HFFc6 (cell line): ENCODE data around the gene BANK1. TPM values are rescaled to one million over a fixed set of nuclear protein-coding genes. Genes with fewer than 3 reads are reported as not detected.

Source experiments
- DNase-seq: peaks from one replicate; pipeline ENCODE4 v3.0.0-alpha.2; 2018
- H3K27ac Mint-ChIP-seq: 2 replicates; pipeline ENCODE4 v1.8.0; 2020; ENCODE audit warnings: mild to moderate bottlenecking, mixed read lengths
- H3K27me3 Mint-ChIP-seq: 2 replicates; pipeline ENCODE4 v1.8.0; 2021; ENCODE audit warnings: mild to moderate bottlenecking, moderate library complexity, mixed read lengths; ENCODE audit not compliant: insufficient read depth
- H3K36me3 Mint-ChIP-seq: 2 replicates; pipeline ENCODE4 v1.8.0; 2021; ENCODE audit warnings: low read depth, mixed read lengths
- H3K4me1 Mint-ChIP-seq: 2 replicates; pipeline ENCODE4 v1.8.0; 2020; ENCODE audit warnings: low read depth, mixed read lengths
- H3K4me3 Mint-ChIP-seq: 2 replicates; pipeline ENCODE4 v1.8.0; 2020; ENCODE audit warnings: mild to moderate bottlenecking, moderate library complexity, mixed read lengths
- H3K9me3 Mint-ChIP-seq: 2 replicates; pipeline ENCODE4 v1.8.0; 2020; ENCODE audit warnings: mild to moderate bottlenecking, mixed read lengths
- total RNA-seq, 6 experiments: library from RNA; stranded (reverse); fragmentation: NEBNext Ultra II Directional; extraction: Animal tissue kit (Norgen Biotek cat#: 25700); gene quantifications; 2 replicates in 1 of 6; 3 replicates in 5 of 6; pipeline ENCODE4 v1.2.3, GENCODE V29; 2021
- TF ChIP-seq, protein P1 (sequence below): fragments of 200-600 bp; sonication (generic); IDR thresholded peaks from 2 replicates; pipeline ENCODE4 v1.5.0; 2021; ENCODE audit warnings: antibody characterized with exemption, mild to moderate bottlenecking

BANK1 gene
- total RNA-seq, 6 experiments from 2014 or later: 0.14 to 0.28 (median 0.17) TPM; not detected in 3

DNA sequence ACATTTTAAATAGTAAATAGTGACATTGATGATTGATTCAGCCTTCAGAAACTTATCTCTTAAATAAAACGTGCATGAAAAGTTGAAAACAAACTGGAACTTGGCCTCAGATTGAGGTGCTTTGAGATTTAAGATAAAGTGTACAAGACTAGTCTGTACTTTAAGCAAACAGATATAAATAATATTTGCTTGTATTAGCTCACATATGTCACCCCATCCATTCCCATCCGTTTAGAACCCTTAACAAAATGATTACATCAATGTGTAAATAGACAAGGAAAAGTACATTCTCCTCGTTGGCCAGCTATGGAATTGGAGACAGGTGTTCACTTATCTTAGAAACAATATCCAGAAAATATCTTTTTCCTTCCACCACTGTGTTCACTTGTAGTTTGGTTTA, 130.8 kb downstream of the BANK1 start:
- Mint-ChIP-seq H3K27me3 (0 out of 2 replicates have a peak, but pooled peaks cover 2% of the 10 kb centered on the region), H3K9me3 (no peaks in the 10 kb centered on the region), H3K4me3 (no peak overlapping the region), H3K4me1 (no peaks in the 10 kb centered on the region), H3K27ac (no peak overlapping the region), H3K36me3 (no peaks in the 10 kb centered on the region)
- TF ChIP-seq, protein P1, sequence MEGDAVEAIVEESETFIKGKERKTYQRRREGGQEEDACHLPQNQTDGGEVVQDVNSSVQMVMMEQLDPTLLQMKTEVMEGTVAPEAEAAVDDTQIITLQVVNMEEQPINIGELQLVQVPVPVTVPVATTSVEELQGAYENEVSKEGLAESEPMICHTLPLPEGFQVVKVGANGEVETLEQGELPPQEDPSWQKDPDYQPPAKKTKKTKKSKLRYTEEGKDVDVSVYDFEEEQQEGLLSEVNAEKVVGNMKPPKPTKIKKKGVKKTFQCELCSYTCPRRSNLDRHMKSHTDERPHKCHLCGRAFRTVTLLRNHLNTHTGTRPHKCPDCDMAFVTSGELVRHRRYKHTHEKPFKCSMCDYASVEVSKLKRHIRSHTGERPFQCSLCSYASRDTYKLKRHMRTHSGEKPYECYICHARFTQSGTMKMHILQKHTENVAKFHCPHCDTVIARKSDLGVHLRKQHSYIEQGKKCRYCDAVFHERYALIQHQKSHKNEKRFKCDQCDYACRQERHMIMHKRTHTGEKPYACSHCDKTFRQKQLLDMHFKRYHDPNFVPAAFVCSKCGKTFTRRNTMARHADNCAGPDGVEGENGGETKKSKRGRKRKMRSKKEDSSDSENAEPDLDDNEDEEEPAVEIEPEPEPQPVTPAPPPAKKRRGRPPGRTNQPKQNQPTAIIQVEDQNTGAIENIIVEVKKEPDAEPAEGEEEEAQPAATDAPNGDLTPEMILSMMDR: no peak
- DNase-seq: no peak

DNA sequence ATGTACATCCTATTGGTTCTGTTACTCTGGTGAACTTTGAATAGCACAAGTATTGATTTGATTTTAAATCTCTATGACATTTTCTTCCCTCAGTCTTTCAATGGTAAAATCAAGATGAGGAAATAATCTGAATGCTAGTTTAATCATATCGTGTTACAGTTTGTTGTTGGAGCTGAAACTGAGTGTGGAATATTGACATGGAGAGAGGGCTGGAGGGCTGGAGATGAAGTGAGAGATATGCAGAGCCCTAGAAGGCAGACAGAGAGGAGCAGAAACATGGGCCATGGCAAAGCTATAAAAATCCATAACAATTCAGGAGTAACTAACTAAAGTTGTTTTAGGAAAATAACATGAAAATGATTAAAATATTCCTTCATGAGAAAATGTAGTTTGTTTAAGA, 141.1 kb downstream of the BANK1 start:
- H3K4me1 Mint-ChIP-seq: no peaks in the 10 kb centered on the region
- DNase-seq: no peak
- H3K4me3 Mint-ChIP-seq: no peak overlapping the region
- H3K9me3 Mint-ChIP-seq: no peaks in the 10 kb centered on the region; the same call in 1 of the 2 replicates
- TF ChIP-seq, protein P1: no peak
- no peak overlapping the region for H3K27ac Mint-ChIP-seq
- no peaks in the 10 kb centered on the region for H3K36me3 Mint-ChIP-seq
- no peaks in the 10 kb centered on the region for H3K27me3 Mint-ChIP-seq

DNA sequence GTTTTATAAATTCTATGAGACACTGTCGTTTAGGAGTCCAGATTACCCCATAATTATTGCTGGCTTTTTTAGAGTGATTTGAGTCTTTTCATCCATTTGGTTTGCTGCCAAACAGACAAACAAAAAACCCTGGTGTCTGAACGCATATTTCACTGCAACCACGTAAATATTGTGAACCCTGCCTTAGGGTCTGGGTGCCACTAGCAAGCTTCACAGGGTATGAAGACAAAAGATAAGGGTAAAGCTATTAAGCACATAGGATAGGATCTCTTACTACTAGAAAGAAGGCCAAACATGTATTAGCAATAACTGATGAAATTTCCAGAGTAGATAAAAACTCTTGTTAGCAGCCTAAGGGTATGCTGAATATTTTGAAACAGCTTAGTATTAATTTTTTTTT, 143.3 kb downstream of the BANK1 start:
- no peaks in the 10 kb centered on the region for H3K27me3 Mint-ChIP-seq
- H3K4me1 Mint-ChIP-seq: no peaks in the 10 kb centered on the region
- no peak overlapping the region for H3K4me3 Mint-ChIP-seq
- H3K9me3 Mint-ChIP-seq: no peaks in the 10 kb centered on the region; the same call in 1 of the 2 replicates
- H3K27ac Mint-ChIP-seq: no peak overlapping the region
- TF ChIP-seq, protein P1: no peak
- no peaks in the 10 kb centered on the region for H3K36me3 Mint-ChIP-seq
- DNase-seq: no peak

DNA sequence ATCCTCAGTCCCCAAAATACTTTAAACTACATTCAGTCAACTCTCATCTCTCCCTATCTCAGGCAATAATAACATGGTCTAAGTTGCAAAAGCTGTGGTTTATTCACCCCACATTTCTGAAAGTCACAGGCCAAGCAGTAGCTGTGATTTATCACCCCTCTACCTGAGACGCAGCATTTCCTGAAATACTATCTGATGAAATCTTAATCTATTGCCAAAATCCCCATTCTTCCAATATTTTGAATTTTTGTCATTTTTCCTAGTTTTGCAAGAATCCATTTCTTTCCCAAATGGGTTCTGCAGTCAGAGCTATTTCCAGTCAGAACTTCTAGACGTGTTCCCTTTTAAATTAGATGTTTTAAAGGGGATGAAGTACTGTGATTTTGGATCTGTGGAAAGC, 148.3 kb downstream of the BANK1 start:
- Mint-ChIP-seq H3K4me3 (no peak overlapping the region), H3K4me1 (no peaks in the 10 kb centered on the region), H3K27me3 (no peaks in the 10 kb centered on the region), H3K36me3 (no peaks in the 10 kb centered on the region), H3K27ac (no peak overlapping the region), H3K9me3 (no peaks in the 10 kb centered on the region)
- TF ChIP-seq, protein P1: no peak
- no peak for DNase-seq

DNA sequence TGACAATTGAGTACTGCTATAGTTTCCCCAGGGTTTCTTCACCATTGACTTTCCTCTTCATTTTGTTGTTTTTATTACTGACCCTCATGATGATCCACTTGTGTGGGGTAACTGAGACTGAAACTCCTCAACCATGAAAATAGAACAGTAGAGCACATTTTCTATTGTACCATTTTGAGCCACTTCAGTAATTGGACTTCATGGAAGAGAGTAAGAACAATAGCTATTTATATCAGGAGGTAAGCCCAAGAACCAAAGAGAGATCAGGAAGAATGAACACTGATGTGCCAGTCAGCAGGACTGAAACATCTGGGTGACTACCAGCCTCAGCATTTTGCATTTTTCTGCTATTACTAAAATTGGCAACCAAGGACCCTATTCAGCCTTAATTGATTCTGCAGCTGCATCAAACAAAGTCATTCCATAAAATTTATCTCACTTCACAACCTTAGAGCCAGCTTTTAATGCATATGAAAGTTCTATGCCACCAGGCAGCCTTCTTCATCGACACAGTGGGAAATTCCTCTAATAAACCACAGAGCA, 151.4 kb downstream of the BANK1 start:
- Mint-ChIP-seq H3K4me1 (no peaks in the 10 kb centered on the region), H3K9me3 (no peaks in the 10 kb centered on the region), H3K27me3 (no peaks in the 10 kb centered on the region), H3K4me3 (no peak overlapping the region), H3K36me3 (no peaks in the 10 kb centered on the region), H3K27ac (no peak overlapping the region)
- DNase-seq: no peak
- TF ChIP-seq, protein P1: no peak

DNA sequence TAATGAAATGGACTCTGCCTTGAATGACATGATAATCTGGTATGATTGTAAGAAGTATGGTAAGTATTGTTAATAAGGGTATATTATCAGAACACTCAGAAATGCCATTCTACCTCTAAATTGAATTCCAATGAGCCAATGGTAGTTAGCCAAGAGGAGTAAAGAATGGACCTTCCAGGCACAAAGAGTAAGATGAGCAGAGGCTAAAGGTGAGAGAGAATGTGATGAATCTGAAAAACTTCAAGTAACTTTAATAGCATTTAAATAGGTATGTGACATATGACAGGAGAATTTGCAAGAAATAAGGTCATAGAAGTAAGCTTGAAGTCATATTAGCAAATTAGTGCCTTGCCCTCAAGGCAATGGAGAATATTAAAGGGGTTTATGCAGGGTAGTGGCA, 152.4 kb downstream of the BANK1 start:
- DNase-seq: no peak
- H3K27me3 Mint-ChIP-seq: no peaks in the 10 kb centered on the region
- TF ChIP-seq, protein P1: no peak
- no peak overlapping the region for H3K4me3 Mint-ChIP-seq
- H3K27ac Mint-ChIP-seq: no peak overlapping the region
- no peaks in the 10 kb centered on the region for H3K36me3 Mint-ChIP-seq
- H3K9me3 Mint-ChIP-seq: no peaks in the 10 kb centered on the region
- H3K4me1 Mint-ChIP-seq: no peaks in the 10 kb centered on the region
